Ovary (tissue), 3 donors: ENCODE results near the gene TSSK2.

ENCODE experiments used
- CTCF ChIP-seq, 3 donors: fragments of 450-650 bp in 2 of 3; fragments of 200-600 bp in 1 of 3; IDR thresholded peaks; one replicate each; pipeline versions ENCODE4 v1.5.1 to v1.8.0; 2016 to 2022; ENCODE audit warnings: antibody characterized with exemption in 3 of 3, mild to moderate bottlenecking in 1 of 3
- POLR2A ChIP-seq: fragments of 450-650 bp; IDR thresholded peaks from one replicate; pipeline ENCODE4 v1.6.1; 2017; ENCODE audit warnings: antibody characterized with exemption, mild to moderate bottlenecking, moderate library complexity
- donor health status: DM: no; HTN: no; CAD: no.

GRCh38 chr22:19107730-19108074, 23.4 kb upstream of the TSSK2 start:
- TF ChIP-seq POLR2A (no peak), CTCF (IDR thresholded peaks at IDR 0.05) (no peak)
